Neural cell (in vitro differentiated cells): Measurements from ENCODE around the gene ADAMTS17. TPM values are rescaled to one million over a fixed set of nuclear protein-coding genes. Genes with fewer than 3 reads are reported as not detected.

Experiments used
- H2AFZ ChIP-seq: fragments of 200-600, 300-800 bp; sonication (generic), shearing (Covaris generic); 2 replicates; pipeline ENCODE4 v1.6.0; 2014; ENCODE audit warnings: low read depth, mild to moderate bottlenecking, antibody characterized with exemption, low read length, moderate library complexity
- H3F3A ChIP-seq: fragments of 200-600 bp; shearing (Covaris generic); 2 replicates; pipeline ENCODE4 v1.6.1; 2016; ENCODE audit warnings: mild to moderate bottlenecking, moderate library complexity, mixed read lengths, antibody characterized with exemption, low read length; ENCODE audit not compliant: insufficient read depth, poor library complexity, severe bottlenecking
- H3K27ac ChIP-seq: fragments of 200-600, 300-800 bp; sonication (generic), shearing (Covaris generic); 2 replicates; pipeline ENCODE4 v1.5.1; 2014; ENCODE audit warnings: mild to moderate bottlenecking, low read length, moderate library complexity
- H3K27me3 ChIP-seq: fragments of 300-800, 200-600 bp; sonication (generic), shearing (Covaris generic); 2 replicates; pipeline ENCODE4 v1.6.0; 2014; ENCODE audit warnings: mild to moderate bottlenecking, low read depth, low read length, moderate library complexity; ENCODE audit not compliant: insufficient read depth
- H3K36me3 ChIP-seq: fragments of 300-800, 200-600 bp; sonication (generic), shearing (Covaris generic); 2 replicates; pipeline ENCODE4 v1.5.1; 2014; ENCODE audit warnings: mild to moderate bottlenecking, antibody characterized with exemption, low read length, moderate library complexity; ENCODE audit not compliant: insufficient read depth
- H3K4me2 ChIP-seq: fragments of 300-800, 200-600 bp; sonication (generic), shearing (Covaris generic); 2 replicates; pipeline ENCODE4 v1.6.0; 2014; ENCODE audit warnings: mild to moderate bottlenecking, low read length
- H3K4me3 ChIP-seq: fragments of 300-800, 200-600 bp; sonication (generic), shearing (Covaris generic); 2 replicates; pipeline ENCODE4 v1.5.1; 2014; ENCODE audit warnings: mild to moderate bottlenecking, low read length, moderate library complexity
- H3K79me2 ChIP-seq: fragments of 200-600 bp; shearing (Covaris generic); replicated peaks from 2 replicates; pipeline ENCODE4 v1.6.0; 2014; ENCODE audit warnings: mild to moderate bottlenecking, low read length, moderate library complexity; ENCODE audit not compliant: insufficient read depth
- H3K9ac ChIP-seq: fragments of 300-800, 200-600 bp; sonication (generic), shearing (Covaris generic); 2 replicates; pipeline ENCODE4 v1.6.1; 2016; ENCODE audit warnings: mild to moderate bottlenecking, low read length, mixed read lengths
- H3K9me2 ChIP-seq: fragments of 200-600 bp; shearing (Covaris generic); 2 replicates; pipeline ENCODE4 v1.6.1; 2016; ENCODE audit warnings: mild to moderate bottlenecking, low read length, mixed read lengths; ENCODE audit not compliant: insufficient read depth
- H3K9me3 ChIP-seq: fragments of 200-600, 300-800 bp; sonication (generic), shearing (Covaris generic); 2 replicates; pipeline ENCODE4 v1.6.1; 2016; ENCODE audit warnings: mild to moderate bottlenecking, mixed run types, low read length, moderate library complexity, mixed read lengths
- H4K20me1 ChIP-seq: fragments of 200-600 bp; shearing (Covaris generic); 2 replicates; pipeline ENCODE4 v1.6.1; 2016; ENCODE audit warnings: mild to moderate bottlenecking, mixed run types; ENCODE audit not compliant: insufficient read depth
- CTCF ChIP-seq: fragments of 450-650 bp; IDR thresholded peaks from 2 replicates; pipeline ENCODE4 v1.5.1; 2014; ENCODE audit warnings: antibody characterized with exemption, mild to moderate bottlenecking, moderate library complexity; ENCODE audit not compliant: poor library complexity, severe bottlenecking
- EP300 ChIP-seq: fragments of 450-650 bp; conservative IDR thresholded peaks from 2 replicates; pipeline ENCODE4 v1.6.1; 2014; ENCODE audit warnings: antibody characterized with exemption, mild to moderate bottlenecking, moderate library complexity; ENCODE audit not compliant: poor library complexity, severe bottlenecking
- EZH2 ChIP-seq: fragments of 200-600, 300-800 bp; shearing (Covaris generic), sonication (generic); IDR thresholded peaks from 2 replicates; pipeline ENCODE4 v1.6.1; 2014; ENCODE audit warnings: antibody characterized with exemption, low read length, borderline replicate concordance, mild to moderate bottlenecking; ENCODE audit not compliant: insufficient read depth, poor library complexity, severe bottlenecking
- MXI1 ChIP-seq: fragments of 450-650 bp; conservative IDR thresholded peaks from 2 replicates; pipeline ENCODE4 v1.6.1; 2014; ENCODE audit warnings: antibody characterized with exemption, mild to moderate bottlenecking; ENCODE audit not compliant: poor library complexity, severe bottlenecking
- POLR2AphosphoS5 ChIP-seq: IDR thresholded peaks from 2 replicates; pipeline ENCODE4 v1.6.1; 2012
- RAD21 ChIP-seq: fragments of 450-650 bp; conservative IDR thresholded peaks from 2 replicates; pipeline ENCODE4 v1.6.1; 2014; ENCODE audit warnings: antibody characterized with exemption, mild to moderate bottlenecking, moderate library complexity
- REST ChIP-seq: IDR thresholded peaks from 2 replicates; pipeline ENCODE4 v1.6.1; 2012; ENCODE audit warnings: borderline replicate concordance
- SMC3 ChIP-seq: fragments of 450-650 bp; conservative IDR thresholded peaks from 2 replicates; pipeline ENCODE4 v1.6.1; 2014; ENCODE audit warnings: antibody characterized with exemption, mild to moderate bottlenecking, moderate library complexity; ENCODE audit not compliant: poor library complexity
- TAF1 ChIP-seq: IDR thresholded peaks from 2 replicates; pipeline ENCODE4 v1.6.1; 2012; ENCODE audit warnings: low read depth
- polyA plus RNA-seq: library from polyadenylated mRNA; depleted of rRNA; stranded (reverse); fragments of >200 nt; gene quantifications from 2 replicates; pipeline ENCODE4 v1.2.3, GENCODE V29; 2014

The ADAMTS17 gene
- polyA plus RNA-seq, 1 donor from 2014 or later = 0.04 TPM

GRCh38 chr15:99925661-99926461 lies 415.9 kb downstream of the ADAMTS17 start:
- H4K20me1 ChIP-seq = no peaks in the 10 kb centered on the region
- H3K27ac ChIP-seq = no peak overlapping the region
- no peaks in the 10 kb centered on the region for H3F3A ChIP-seq
- H2AFZ ChIP-seq = no peak overlapping the region
- TF ChIP-seq RAD21 = peak; percentile 42
- TF ChIP-seq MXI1 = peak; percentile 22
- TF ChIP-seq TAF1 = no peak
- TF ChIP-seq REST = no peak
- TF ChIP-seq EZH2 = no peak
- no peak for TF ChIP-seq CTCF
- peak; percentile 20 for TF ChIP-seq POLR2AphosphoS5
- no peak for TF ChIP-seq SMC3
- peak overlapping the region; percentile 73 for H3K4me3 ChIP-seq
- H3K36me3 ChIP-seq = no peaks in the 10 kb centered on the region
- peak overlapping the region; percentile 44 for H3K9ac ChIP-seq
- peaks cover 17% of the 10 kb centered on the region for H3K27me3 ChIP-seq
- no peaks in the 10 kb centered on the region for H3K9me3 ChIP-seq
- no peaks in the 10 kb centered on the region for H3K9me2 ChIP-seq
- peak overlapping the region; percentile 12 for H3K4me2 ChIP-seq
- H3K79me2 ChIP-seq = no peaks in the 10 kb centered on the region

- H3K4me3 ChIP-seq = no peak overlapping the region
- H3K27ac ChIP-seq = no peak overlapping the region
- no peaks in the 10 kb centered on the region for H3K79me2 ChIP-seq
- H2AFZ ChIP-seq = no peak overlapping the region
- H3K36me3 ChIP-seq = no peaks in the 10 kb centered on the region
- H3F3A ChIP-seq = no peaks in the 10 kb centered on the region
- H3K27me3 ChIP-seq = peaks cover 2% of the 10 kb centered on the region
- no peak overlapping the region for H3K4me2 ChIP-seq
- no peak for TF ChIP-seq SMC3
- TF ChIP-seq RAD21 = no peak
- TF ChIP-seq EZH2 = no peak
- no peak for TF ChIP-seq CTCF
- TF ChIP-seq TAF1 = no peak
- TF ChIP-seq POLR2AphosphoS5 = no peak
- no peak for TF ChIP-seq MXI1
- TF ChIP-seq REST = no peak
- TF ChIP-seq EP300 = no peak
- no peaks in the 10 kb centered on the region for H3K9me2 ChIP-seq
- H3K9ac ChIP-seq = no peak overlapping the region
- no peaks in the 10 kb centered on the region for H3K9me3 ChIP-seq
- no peaks in the 10 kb centered on the region for H4K20me1 ChIP-seq
Measured at GRCh38 chr15:99923711-99924110, 418.1 kb downstream of the ADAMTS17 start.
